Esophagus muscularis mucosa (tissue), 4 donors: ENCODE data around the gene ARHGDIA. TPM values are rescaled to one million over a fixed set of nuclear protein-coding genes. Genes with fewer than 3 reads are reported as not detected.

Experiments
- DNase-seq: peaks from one replicate; pipeline ENCODE4 v3.0.0-alpha.2; 2017; ENCODE audit errors: extremely low spot score
- H3K27ac ChIP-seq, 4 donors: fragments of 200-600 bp; sonication (generic); replicated peaks in 1 of 4; 1 replicate in 3 of 4; 2 replicates in 1 of 4; pipeline ENCODE4 v1.5.1; 2016 to 2019; ENCODE audit warnings: mild to moderate bottlenecking in 1 of 4
- H3K27me3 ChIP-seq, 4 donors: fragments of 200-600 bp; sonication (generic); one replicate each; pipeline versions ENCODE4 v1.5.1 to v1.6.0; 2016 to 2019
- H3K36me3 ChIP-seq, 4 donors: fragments of 200-600 bp; sonication (generic); one replicate each; pipeline ENCODE4 v1.5.1; 2016 to 2019
- H3K4me1 ChIP-seq, 4 donors: fragments of 200-600 bp; sonication (generic); one replicate each; pipeline ENCODE4 v1.5.1; 2016 to 2019
- H3K4me3 ChIP-seq, 4 donors: fragments of 200-600 bp; sonication (generic); 1 replicate in 2 of 4; 2 replicates in 2 of 4; pipeline ENCODE4 v1.5.1; 2016 to 2019; ENCODE audit warnings: mild to moderate bottlenecking in 4 of 4, moderate library complexity in 1 of 4
- H3K9me3 ChIP-seq, 4 donors: fragments of 200-600 bp; sonication (generic); 1 replicate in 3 of 4; 2 replicates in 1 of 4; pipeline ENCODE4 v1.5.1; 2016 to 2019
- CTCF ChIP-seq, 3 experiments: fragments of 200-600 bp in 2 of 3; fragments of 450-650 bp in 1 of 3; sonication (generic) in 2 of 3; IDR thresholded peaks; one replicate each; pipeline ENCODE4 v1.5.1; 2017 to 2019; ENCODE audit warnings: antibody characterized with exemption in 3 of 3, mild to moderate bottlenecking in 2 of 3, moderate library complexity in 1 of 3
- EP300 ChIP-seq: sonication (generic); formaldehyde crosslinking; IDR thresholded peaks from one replicate; pipeline ENCODE4 v1.6.1; 2017; ENCODE audit warnings: antibody characterized with exemption
- POLR2A ChIP-seq: fragments of 450-650 bp; IDR thresholded peaks from one replicate; pipeline ENCODE4 v1.6.1; 2017; ENCODE audit warnings: antibody characterized with exemption, moderate library complexity, mild to moderate bottlenecking, low read depth
- POLR2AphosphoS5 ChIP-seq, 2 donors: sonication (generic); formaldehyde crosslinking; IDR thresholded peaks; one replicate each; pipeline ENCODE4 v1.6.1; 2017; ENCODE audit warnings: antibody characterized with exemption in 2 of 2
- WGBS: methylation state at CpG from one replicate; pipeline ENCODE4 v1.1.5; 2018; 5-methylcytosine and 5-hydroxymethylcytosine counted together
- intact Hi-C: fragments of 100-400 bp; cut with DNase I; formaldehyde crosslinking; loops from one replicate; pipeline ENCODE4 v1.15.1; 2023
- total RNA-seq, 4 donors: library from RNA; depleted of rRNA; stranded (reverse); fragments of >200 nt; gene quantifications; one replicate each; pipeline versions ENCODE4 v1.1.0 to v1.2.1, GENCODE V29; 2016

Gene ARHGDIA
- total RNA-seq, 4 donors from 2014 or later: 115 to 229 (median 202) TPM

GRCh38 chr17:81906476-81907218 is 35.5 kb upstream of the ARHGDIA start:
- Histone ChIP-seq H3K27me3 (peaks cover 0 to 17% (median 5%) of the 10 kb centered on the region in 4 donors), H3K36me3 (peaks cover 4 to 55% (median 40%) of the 10 kb centered on the region in 4 donors), H3K27ac (no peak overlapping the region), H3K9me3 (no peaks in the 10 kb centered on the region), H3K4me3 (no peak overlapping the region), H3K4me1 (peaks cover 19 to 31% (median 27%) of the 10 kb centered on the region in 4 donors)
- no peak for DNase-seq
- 88% methylated on average over 5 of the region's 15 CpGs for WGBS
- intact Hi-C loops: no loop called here
- no peak for TF ChIP-seq POLR2A
- TF ChIP-seq POLR2AphosphoS5 (IDR thresholded peaks at IDR 0.05): no peak
- no peak for TF ChIP-seq CTCF (IDR thresholded peaks at IDR 0.05)
- no peak for TF ChIP-seq EP300

- Histone ChIP-seq H3K27me3 (peaks cover 0 to 24% (median 8%) of the 10 kb centered on the region in 4 donors), H3K36me3 (peaks cover 4 to 55% (median 39%) of the 10 kb centered on the region in 4 donors), H3K4me1 (peaks cover 18 to 33% (median 28%) of the 10 kb centered on the region in 4 donors), H3K27ac (no peak overlapping the region), H3K4me3 (no peak overlapping the region), H3K9me3 (no peaks in the 10 kb centered on the region)
- 100% methylated on average over 5 of the region's 10 CpGs for WGBS
- intact Hi-C loops: no loop called here
- DNase-seq: no peak
- no peak for TF ChIP-seq POLR2AphosphoS5 (IDR thresholded peaks at IDR 0.05)
Measured at GRCh38 chr17:81905993-81906392, 34.9 kb upstream of the ARHGDIA start.

GRCh38 chr17:81905424-81905875 is 34.3 kb upstream of the ARHGDIA start:
- H3K27me3 ChIP-seq: peaks cover 0 to 25% (median 8%) of the 10 kb centered on the region in 4 donors
- no peaks in the 10 kb centered on the region for H3K9me3 ChIP-seq
- 96% methylated on average over 13 of the region's 16 CpGs for WGBS
- no peak overlapping the region for H3K27ac ChIP-seq
- intact Hi-C loops: no loop called here
- H3K4me1 ChIP-seq: peaks cover 16 to 28% (median 24%) of the 10 kb centered on the region in 4 donors
- DNase-seq: no peak
- H3K36me3 ChIP-seq: peaks cover 4 to 60% (median 44%) of the 10 kb centered on the region in 4 donors
- H3K4me3 ChIP-seq: no peak overlapping the region
- TF ChIP-seq CTCF (IDR thresholded peaks at IDR 0.05) (no peak), POLR2AphosphoS5 (IDR thresholded peaks at IDR 0.05) (no peak), EP300 (no peak), POLR2A (no peak)

- H3K4me3 ChIP-seq: no peak overlapping the region
- no peaks in the 10 kb centered on the region for H3K9me3 ChIP-seq
- no peak for TF ChIP-seq CTCF (IDR thresholded peaks at IDR 0.05)
- TF ChIP-seq POLR2AphosphoS5 (IDR thresholded peaks at IDR 0.05): no peak
- no peak for TF ChIP-seq POLR2A
- intact Hi-C loops: no loop called here
- H3K27ac ChIP-seq: no peak overlapping the region
- no peak for DNase-seq
- peaks cover 10 to 66% (median 51%) of the 10 kb centered on the region in 4 donors for H3K36me3 ChIP-seq
- peaks cover 10 to 22% (median 18%) of the 10 kb centered on the region in 4 donors for H3K4me1 ChIP-seq
- peaks cover 0 to 25% (median 8%) of the 10 kb centered on the region in 4 donors for H3K27me3 ChIP-seq
- WGBS: 94% methylated on average over 24 of the region's 28 CpGs
Measured at GRCh38 chr17:81904600-81905423, 33.7 kb upstream of the ARHGDIA start.
